Lower lobe of right lung (tissue), 2 donors: Measurements from ENCODE around the gene KRT78. TPM values are rescaled to one million over a fixed set of nuclear protein-coding genes. Genes with fewer than 3 reads are reported as not detected.

ENCODE experiments used
- ATAC-seq, 2 donors: fragments of 200-7000 bp; cut with Tn5 transposase; one replicate each; pipeline ENCODE4 v1.9.1; 2020 to 2022; ENCODE audit warnings: mild to moderate bottlenecking in 2 of 2, moderate library complexity in 2 of 2
- DNase-seq: peaks from one replicate; pipeline ENCODE4 v3.0.0-alpha.2; 2020
- H3K27ac ChIP-seq: fragments of 200-600 bp; one replicate; pipeline ENCODE4 v1.8.0; 2022
- H3K27me3 ChIP-seq: fragments of 200-600 bp; one replicate; pipeline ENCODE4 v1.8.0; 2022; ENCODE audit warnings: low read depth
- H3K36me3 ChIP-seq: fragments of 200-600 bp; one replicate; pipeline ENCODE4 v1.8.0; 2022; ENCODE audit warnings: mild to moderate bottlenecking
- H3K4me1 ChIP-seq: fragments of 200-600 bp; one replicate; pipeline ENCODE4 v1.8.0; 2022
- H3K4me3 ChIP-seq: fragments of 200-600 bp; one replicate; pipeline ENCODE4 v1.8.0; 2022; ENCODE audit warnings: mild to moderate bottlenecking
- H3K9me3 ChIP-seq: fragments of 200-600 bp; one replicate; pipeline ENCODE4 v1.8.0; 2022
- intact Hi-C: fragments of 100-400 bp; cut with DNase I; formaldehyde crosslinking; loops from one replicate; pipeline ENCODE4 v1.11.0; 2022
- total RNA-seq: library from RNA; stranded (reverse); fragmentation: NEBNext Ultra II Directional; extraction: Animal tissue kit (Norgen Biotek cat#: 25700); gene quantifications from one replicate; pipeline ENCODE4 v1.2.1, GENCODE V29; 2021
- TF ChIP-seq, protein P1 (sequence below): fragments of 200-600 bp; IDR thresholded peaks from one replicate; pipeline ENCODE4 v1.8.0; 2022; ENCODE audit warnings: antibody characterized with exemption, mild to moderate bottlenecking
- donor health status: DM: no; HTN: yes; CAD: no; lungs with severe emphysema.

KRT78 gene
- total RNA-seq, 1 donor from 2014 or later: not detected

DNA sequence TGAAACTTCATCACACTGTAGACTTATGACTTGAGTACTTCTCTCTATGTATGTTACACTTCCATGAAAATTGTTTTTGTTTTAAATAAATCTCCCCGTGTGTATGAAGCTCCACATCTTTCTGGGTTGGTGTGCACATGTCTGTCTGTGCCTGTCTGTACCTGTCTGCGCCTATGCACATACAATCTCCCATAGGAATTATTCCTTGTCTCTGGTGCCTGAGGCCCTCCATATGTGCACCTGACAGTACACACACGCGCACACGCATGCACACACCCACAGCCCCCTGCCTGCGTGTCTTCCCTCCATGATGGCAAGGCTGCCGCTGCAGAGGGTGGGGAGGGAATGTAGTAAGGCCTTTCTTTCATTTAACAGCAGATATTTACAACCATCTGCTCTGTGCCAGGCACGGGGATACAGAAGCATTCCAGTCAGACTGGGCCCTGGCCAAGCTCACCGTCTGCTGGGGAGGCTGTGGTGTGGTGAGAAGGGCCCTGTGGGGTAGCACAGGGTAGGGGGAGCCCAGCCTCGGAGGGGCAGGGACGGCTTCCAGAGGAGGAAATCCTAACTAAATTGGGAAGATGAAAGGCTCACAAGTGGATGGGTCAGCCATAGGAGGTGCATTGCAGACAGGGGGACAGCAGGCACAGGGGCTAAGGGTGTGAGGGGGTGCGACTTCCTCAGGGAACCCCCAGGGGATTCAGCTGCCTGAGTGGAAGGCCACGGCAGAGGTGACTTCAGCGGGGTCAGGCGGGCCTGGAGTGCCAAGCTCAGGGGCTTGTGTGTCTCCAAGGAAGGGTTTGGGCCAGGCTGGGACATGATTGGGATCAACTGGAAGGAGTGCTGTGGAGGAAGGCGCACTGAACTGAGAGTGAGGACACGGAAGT lies 30.0 kb upstream of the KRT78 start:
- Histone ChIP-seq H3K4me3 (no peak overlapping the region), H3K9me3 (no peaks in the 10 kb centered on the region), H3K4me1 (peaks cover 24% of the 10 kb centered on the region), H3K27me3 (peaks cover 8% of the 10 kb centered on the region), H3K36me3 (no peaks in the 10 kb centered on the region), H3K27ac (no peak overlapping the region)
- ATAC-seq (no peak), DNase-seq (no peak)
- TF ChIP-seq, protein P1, sequence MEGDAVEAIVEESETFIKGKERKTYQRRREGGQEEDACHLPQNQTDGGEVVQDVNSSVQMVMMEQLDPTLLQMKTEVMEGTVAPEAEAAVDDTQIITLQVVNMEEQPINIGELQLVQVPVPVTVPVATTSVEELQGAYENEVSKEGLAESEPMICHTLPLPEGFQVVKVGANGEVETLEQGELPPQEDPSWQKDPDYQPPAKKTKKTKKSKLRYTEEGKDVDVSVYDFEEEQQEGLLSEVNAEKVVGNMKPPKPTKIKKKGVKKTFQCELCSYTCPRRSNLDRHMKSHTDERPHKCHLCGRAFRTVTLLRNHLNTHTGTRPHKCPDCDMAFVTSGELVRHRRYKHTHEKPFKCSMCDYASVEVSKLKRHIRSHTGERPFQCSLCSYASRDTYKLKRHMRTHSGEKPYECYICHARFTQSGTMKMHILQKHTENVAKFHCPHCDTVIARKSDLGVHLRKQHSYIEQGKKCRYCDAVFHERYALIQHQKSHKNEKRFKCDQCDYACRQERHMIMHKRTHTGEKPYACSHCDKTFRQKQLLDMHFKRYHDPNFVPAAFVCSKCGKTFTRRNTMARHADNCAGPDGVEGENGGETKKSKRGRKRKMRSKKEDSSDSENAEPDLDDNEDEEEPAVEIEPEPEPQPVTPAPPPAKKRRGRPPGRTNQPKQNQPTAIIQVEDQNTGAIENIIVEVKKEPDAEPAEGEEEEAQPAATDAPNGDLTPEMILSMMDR: no peak
- intact Hi-C loops: no loop called here

DNA sequence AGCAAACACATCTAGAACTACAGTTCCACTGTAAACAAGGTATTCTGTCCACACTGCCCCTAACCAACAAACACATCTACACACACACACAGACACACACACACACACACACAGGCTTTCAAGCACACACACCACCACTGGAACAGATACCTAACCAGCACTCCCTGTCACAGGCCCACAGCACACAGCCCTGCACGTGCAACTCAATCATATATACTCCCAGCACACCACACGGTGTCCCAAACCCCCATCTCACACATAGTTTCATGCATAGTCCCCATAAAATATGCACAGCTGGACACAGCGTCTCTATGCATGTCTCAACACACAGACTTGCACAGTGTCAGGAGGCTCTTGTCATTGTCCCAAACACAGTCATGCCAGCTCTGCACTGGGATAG lies 28.4 kb upstream of the KRT78 start:
- Histone ChIP-seq H3K4me1 (peaks cover 30% of the 10 kb centered on the region), H3K36me3 (no peaks in the 10 kb centered on the region), H3K27ac (no peak overlapping the region), H3K9me3 (no peaks in the 10 kb centered on the region), H3K4me3 (no peak overlapping the region), H3K27me3 (peaks cover 8% of the 10 kb centered on the region)
- ATAC-seq (no peak), DNase-seq (no peak)
- TF ChIP-seq, protein P1: no peak
- intact Hi-C loops: no loop called here

DNA sequence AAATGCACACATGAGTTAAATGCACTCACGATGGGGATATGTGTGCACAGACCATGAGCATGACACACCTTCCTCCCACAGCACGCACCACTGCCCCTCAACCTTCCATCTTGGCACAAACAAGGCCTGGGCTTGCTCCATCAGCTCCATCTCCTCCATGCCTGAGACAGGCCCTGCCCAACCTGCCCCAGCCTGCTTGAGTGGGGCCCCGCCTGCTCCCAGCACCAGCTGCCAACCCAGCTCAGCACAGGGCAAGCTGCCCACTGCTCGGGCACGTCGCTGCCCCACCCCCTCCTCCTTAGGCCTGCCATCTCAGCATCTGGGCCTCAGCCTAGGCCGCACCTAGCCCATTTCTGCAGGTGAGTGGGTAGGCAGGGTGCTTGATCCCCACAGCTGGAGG lies 27.6 kb upstream of the KRT78 start:
- H3K9me3 ChIP-seq: no peaks in the 10 kb centered on the region
- DNase-seq: peak; percentile 86
- no peak overlapping the region for H3K27ac ChIP-seq
- no peaks in the 10 kb centered on the region for H3K36me3 ChIP-seq
- no peak overlapping the region for H3K4me3 ChIP-seq
- TF ChIP-seq, protein P1: no peak
- peaks cover 7% of the 10 kb centered on the region for H3K27me3 ChIP-seq
- ATAC-seq: peak; percentile 61 to 69
- peaks cover 35% of the 10 kb centered on the region for H3K4me1 ChIP-seq
- intact Hi-C loops: no loop called here

DNA sequence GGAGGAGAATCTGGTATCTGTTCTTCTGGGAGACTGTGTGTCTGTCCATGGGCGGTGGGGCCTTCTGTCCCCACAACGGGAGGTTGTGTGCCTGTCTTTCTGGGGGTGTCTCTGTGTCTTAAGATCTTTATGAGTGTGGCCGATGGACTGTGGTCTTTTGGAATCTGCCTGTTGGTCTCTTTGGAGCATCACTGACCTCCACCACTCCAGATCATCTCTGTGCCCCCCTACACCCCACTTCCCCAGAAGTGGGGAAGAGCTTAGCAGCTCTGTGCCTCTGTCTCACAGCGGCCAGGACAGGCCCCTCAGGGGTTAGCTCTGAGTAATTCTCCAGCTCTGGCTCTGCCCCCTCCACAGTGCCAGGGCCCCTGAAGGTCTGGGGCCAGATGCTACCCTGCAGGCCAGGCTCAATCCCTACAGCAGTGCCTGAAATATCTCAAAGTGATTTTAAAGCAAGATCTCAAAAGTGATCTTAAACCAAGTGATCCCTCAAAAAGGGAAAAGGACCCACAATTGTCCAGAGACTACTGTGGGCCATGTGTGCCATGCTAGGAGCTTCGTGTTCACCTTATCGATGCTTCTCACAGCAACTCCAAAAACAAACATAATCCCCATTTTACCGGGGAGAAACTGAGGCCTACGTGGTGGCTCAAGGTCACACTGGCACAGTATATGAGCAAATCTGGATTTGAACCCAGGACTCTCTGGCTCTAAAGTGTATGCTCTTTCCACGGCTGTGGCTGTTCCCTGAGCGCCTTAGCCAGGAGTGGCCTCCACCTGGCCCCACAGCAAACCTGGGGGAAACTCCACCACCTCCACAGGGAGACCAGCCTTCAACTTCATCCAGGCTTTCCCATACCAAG lies 26.0 kb upstream of the KRT78 start:
- TF ChIP-seq, protein P1: no peak
- Histone ChIP-seq H3K4me1 (peaks cover 39% of the 10 kb centered on the region), H3K4me3 (peak overlapping the region; percentile 58), H3K36me3 (no peaks in the 10 kb centered on the region), H3K27ac (peak overlapping the region; percentile 50), H3K27me3 (no peaks in the 10 kb centered on the region), H3K9me3 (no peaks in the 10 kb centered on the region)
- intact Hi-C loops: no loop called here
- ATAC-seq (no peak), DNase-seq (no peak)

DNA sequence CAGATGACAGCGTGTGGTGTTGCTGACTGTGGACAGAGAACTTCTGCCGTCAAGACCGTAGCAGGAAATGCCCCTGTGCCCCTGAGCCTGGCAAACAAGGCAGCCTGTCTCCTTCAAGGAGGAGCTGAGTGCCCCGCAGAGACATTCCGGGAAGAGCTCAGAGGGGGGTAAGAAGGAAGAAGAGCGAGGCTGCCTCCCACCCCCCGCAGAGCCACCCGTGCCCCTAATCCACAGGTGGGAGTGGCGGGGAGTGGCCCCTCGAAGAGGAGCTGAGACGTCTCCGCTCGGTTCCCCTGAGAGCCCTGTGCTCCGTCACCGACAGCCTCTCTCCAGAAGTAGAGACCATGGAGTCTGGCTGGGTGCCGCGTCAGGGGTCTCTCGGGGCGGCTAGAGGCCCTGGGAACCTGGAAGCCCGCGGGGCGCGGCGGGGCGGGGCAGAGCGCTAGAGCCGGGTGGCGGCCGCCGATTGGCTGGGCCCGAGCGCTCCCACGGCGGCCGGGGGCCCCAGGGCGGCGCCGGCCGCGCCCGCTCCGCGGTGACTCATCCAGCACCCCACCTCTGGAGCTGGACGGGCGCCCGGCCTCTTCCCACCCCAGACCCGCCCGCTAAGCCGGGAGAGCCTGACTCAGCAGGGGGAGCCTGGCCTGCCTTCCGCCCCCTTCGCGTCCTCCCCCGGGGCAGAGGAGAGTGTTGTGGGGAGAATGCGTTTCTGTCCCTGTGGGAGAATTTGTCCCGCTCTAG lies 25.2 kb upstream of the KRT78 start:
- intact Hi-C loops: no loop called here
- H3K36me3 ChIP-seq: no peaks in the 10 kb centered on the region
- no peaks in the 10 kb centered on the region for H3K9me3 ChIP-seq
- peaks cover 31% of the 10 kb centered on the region for H3K4me1 ChIP-seq
- peak overlapping the region; percentile 58 for H3K4me3 ChIP-seq
- no peaks in the 10 kb centered on the region for H3K27me3 ChIP-seq
- H3K27ac ChIP-seq: peak overlapping the region; percentile 88
- TF ChIP-seq, protein P1: no peak
- peak; percentile 86 for DNase-seq
- ATAC-seq: peak; percentile 87 to 89
